GM21576 (cell line): ENCODE measurements around the gene AGAP2.
"Not testable (repeated sequence)": the region's sequence is repeated elsewhere in the genome, so short reads cannot be mapped to it uniquely, and the experiment has no call there.

Experiments used
- ATAC-seq: cut with Tn5 transposase; IDR thresholded peaks from one replicate; pipeline ENCODE4 v1.9.1; 2021; ENCODE audit warnings: mild to moderate bottlenecking, moderate library complexity; ENCODE audit not compliant: unreplicated experiment

AGAP2 gene

GRCh38 chr12:57738661-57739237, at the start of gene AGAP2:
Gene AGAP2, minus strand, starts transcription at chr12:57738742. Its CDS starts 496 bp downstream, at chr12:57738246.
- no peak for ATAC-seq

DNA sequence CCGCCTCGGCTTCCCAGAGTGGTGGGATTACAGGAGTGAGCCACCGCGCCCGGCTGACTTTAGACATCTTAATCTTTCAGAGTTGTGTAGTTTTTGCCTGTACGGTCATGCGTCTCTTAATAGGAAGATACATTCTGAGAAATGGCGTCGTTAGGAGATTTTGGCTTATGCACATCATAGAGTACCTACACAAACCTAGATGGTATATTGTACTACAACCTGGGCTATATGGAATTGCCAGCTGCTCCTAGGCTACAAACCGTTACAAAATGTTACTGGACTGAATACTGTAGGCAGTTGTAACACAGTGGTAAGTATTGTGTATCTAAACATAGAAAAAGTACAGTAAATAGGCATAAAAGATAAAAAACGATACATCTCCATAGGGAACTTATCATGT, 45.3 kb upstream of the AGAP2 start:
- no peak for ATAC-seq

DNA sequence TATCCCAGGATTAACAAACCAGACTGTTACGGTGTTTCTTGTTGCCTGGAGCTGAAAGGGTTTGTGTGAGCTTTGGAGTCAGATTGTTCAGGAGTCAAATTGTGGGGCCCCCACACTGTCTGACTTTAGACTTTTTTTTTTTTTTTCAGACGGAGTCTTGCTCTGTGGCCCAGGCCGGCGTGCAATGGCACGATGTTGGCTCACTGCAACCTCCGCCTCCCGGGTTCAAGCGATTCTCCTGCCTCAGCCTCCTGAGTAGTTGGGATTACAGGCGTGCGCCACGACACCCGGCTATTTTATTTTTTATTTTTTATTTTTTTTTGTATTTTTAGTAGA, 44.9 kb upstream of the AGAP2 start:
- no peak for ATAC-seq

- ATAC-seq: peak; percentile 85
These were observed 44.3 kb upstream of the AGAP2 start, which contains the start of gene TSFM for GRCh38 chr12:57782608-57783465. Gene TSFM, plus strand, starts transcription at chr12:57782787. Its CDS starts 15 bp downstream, at chr12:57782802.

DNA sequence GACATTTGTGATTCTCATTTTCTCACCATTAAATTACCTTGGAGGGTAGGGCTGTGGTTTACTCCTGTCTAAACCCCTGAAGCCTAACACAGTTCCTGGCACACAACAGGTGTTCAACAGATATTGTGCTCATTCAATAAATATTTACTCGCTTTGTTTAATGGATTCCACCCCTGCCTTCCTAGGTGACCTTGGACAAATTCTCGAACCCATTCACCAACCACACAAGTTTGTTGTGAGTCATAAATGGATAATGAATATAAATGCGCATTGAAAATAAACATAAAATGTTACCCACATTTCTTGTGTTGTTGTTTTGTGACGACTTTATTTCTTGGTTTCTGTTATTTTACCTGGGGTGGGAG, 43.7 kb upstream of the AGAP2 start:
- ATAC-seq: no peak

- ATAC-seq: no peak
These were observed 43.3 kb upstream of the AGAP2 start for GRCh38 chr12:57781801-57782200.

DNA sequence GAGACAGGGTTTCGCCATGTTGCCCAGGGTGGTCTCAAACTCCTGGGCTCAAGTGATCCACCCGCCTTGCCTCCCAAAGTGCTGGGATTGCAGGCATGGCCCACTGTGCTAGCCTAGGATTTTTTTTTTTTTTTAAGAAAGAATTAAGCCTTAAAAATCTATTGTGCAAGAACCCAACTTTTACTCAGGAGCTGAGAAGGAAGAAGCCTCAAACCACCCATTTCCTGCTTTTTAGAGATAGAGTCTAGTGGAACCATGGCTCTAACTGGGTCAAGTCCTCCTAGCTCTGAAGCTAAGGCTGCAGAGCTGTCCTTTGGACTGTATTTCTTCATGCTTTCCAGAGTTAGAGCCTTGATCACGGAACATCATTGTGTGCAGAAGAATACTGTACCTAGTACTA, 42.7 kb upstream of the AGAP2 start:
- no peak for ATAC-seq

DNA sequence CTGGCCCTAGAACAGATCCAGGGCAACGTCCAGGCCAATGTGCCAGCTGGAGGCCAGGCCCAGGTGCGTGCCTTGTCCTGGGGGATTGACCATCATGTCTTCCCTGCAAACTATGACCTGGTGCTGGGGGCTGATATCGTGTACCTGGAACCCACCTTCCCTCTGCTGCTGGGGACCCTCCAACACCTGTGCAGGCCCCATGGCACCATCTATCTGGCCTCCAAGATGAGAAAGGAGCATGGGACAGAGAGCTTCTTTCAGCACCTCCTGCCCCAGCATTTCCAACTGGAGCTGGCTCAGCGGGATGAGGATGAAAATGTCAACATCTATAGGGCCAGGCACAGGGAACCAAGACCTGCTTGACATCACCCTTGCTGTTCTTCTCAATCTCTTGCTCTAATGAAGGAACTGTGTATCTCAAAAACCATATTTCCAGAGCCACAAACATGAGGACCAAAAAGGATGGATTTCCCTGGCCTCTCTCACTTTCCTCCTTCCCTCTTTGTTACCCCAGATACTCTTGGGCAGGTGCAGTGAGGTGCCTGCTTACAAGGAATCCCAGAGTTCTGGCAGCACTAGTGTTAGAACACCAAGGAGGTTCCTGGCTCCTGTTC, 41.8 kb upstream of the AGAP2 start:
- ATAC-seq: no peak

GRCh38 chr12:57779736-57780135, 41.2 kb upstream of the AGAP2 start:
- ATAC-seq: no peak

DNA sequence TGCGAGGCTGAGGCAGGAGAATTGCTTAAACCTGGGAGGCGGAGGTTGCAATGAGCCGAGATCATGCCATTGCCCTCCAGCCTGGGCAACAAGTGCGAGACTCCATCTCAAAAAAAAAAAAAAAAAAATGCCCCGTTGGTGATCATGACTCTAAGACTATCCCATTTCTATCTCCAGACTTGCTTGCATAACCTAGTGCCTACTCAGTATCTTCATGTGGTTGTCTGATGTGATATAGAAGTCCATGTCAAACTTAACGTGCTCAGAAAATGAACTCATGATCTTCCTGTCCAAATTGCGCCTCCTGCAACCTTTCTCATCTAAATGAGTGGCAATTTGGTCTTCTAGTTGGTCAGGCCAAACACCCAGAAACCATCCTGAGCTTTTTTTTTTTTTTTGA, 39.4 kb upstream of the AGAP2 start:
- no peak for ATAC-seq

- no peak for ATAC-seq
These were observed 38.8 kb upstream of the AGAP2 start for GRCh38 chr12:57777367-57777766.

GRCh38 chr12:57776247-57776587, 37.7 kb upstream of the AGAP2 start:
- no peak for ATAC-seq

DNA sequence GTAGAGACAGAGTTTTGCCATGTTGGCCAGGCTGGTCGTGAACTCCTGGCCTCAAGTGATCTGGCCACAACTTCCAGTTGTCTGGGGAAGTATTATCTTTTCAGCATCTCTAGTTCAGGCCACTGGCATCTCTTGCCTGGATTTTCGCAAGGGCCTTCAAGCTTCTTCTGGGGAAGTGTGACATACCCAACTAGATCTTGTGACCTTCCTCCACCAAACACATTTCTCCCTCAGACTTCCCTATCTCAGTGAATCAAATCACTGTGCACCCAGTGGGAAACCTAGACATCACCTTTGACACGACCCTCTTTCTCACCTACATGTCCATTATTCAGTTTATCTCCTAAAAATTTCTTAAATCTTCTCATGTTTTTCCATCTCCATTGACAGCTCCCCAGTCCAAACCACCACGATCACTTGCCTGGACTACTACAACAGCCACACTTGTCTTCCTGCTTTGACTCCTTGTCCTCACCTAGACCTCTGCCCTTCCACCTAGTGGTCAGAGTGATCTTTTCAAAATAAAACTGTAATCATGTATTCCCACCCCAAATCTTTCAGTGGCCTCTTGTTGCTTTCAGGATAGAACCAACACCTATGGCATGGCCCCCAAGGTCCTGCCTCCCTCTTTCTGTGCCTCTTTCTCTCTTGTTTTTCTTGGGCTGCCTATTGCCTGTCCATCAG, 37.2 kb upstream of the AGAP2 start:
- ATAC-seq: no peak

DNA sequence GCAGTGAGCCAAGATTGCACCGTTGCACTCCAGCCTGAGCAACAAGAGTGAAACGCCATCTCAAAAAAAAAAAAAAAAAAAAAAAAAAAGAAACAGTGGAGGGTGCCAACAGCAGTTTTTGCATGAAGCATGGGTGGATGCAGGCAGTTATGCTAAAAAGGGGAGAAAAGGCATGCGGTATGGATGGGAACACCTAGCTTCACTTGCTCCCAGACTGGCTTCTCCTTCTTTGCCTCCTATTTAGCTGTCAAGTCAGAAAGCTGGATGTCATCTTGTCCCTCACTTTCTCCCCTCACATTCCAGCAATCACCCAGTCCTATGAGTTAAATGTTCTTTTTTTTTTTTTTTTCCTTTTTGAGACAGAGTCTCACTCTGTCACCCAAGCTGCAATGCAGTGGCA, 36.5 kb upstream of the AGAP2 start:
- ATAC-seq: no peak

GRCh38 chr12:57774634-57775033, 36.1 kb upstream of the AGAP2 start:
- ATAC-seq: not testable (repeated sequence)

DNA sequence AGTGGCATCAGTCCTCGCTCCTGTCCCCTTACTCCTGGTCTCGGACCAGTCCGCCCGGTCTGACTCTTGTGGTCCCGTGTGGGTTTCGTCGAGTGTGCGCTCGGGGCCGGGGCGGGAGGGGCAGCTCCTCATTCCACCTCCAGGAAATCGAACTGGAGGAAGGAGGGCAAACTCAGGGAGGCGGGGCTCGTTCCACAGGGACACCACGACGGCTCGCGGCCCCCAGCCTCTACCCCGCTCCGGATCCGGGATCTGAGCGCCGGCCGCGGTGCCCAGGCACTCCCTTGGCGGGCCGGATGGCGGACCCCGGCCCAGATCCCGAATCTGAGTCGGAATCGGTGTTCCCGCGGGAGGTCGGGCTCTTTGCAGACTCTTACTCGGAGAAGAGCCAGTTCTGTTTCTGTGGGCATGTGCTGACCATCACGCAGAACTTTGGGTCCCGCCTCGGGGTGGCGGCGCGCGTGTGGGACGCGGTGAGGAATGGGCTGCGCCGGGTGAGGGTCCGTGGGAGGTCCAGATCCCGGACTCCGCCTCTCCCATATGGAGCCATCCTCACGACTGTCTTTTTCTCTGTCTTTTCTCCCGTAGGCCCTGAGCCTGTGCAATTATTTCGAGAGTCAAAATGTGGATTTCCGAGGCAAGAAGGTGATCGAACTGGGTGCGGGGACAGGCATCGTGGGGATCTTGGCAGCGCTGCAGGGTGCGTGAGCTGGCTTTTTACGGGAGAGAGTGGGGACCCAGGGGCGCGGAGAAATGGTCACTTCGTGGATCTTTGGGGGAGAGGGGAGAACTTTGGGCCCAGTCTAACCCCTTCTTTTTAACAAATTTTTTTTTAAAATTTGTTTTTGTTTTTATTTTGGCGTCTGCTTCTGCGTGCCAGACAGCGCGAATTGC, 34.1 kb upstream of the AGAP2 start, which contains the start of gene EEF1AKMT3:
Gene EEF1AKMT3, plus strand, starts transcription at position 186 of the 894 bp plus-strand sequence. Its CDS starts 111 bp downstream, at position 297.
- peak; percentile 24 for ATAC-seq

DNA sequence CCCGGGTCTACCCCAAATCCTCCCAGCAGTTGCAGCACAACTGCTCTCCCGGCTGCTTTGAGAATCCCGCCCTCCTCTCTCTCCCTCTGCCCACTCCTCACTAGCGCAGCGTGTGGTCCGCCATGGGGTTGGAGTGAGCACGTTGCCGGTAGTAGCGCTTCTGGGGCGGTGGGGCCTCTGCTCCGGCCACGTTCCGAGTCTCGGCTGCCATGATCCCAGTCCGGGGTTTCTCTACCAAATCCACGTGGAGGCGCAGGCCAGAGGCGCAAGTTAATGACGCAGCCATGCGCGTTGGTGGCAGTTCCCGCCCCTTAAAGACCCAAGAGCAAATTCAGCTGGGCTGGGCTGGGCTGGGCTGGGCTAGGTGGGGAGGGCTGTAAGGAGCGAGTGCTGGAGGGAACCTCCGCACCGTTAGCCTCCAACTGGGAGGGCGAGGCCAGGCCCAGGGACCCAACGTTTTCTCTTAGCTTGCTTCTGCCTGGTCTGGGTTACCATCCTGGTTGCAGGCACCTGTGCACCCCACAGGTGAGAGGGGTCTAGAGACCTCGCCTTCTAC, 33.4 kb upstream of the AGAP2 start, which contains the start of gene METTL1:
Gene METTL1, minus strand, starts transcription at position 233 of the 556 bp plus-strand sequence. Its CDS starts 22 bp downstream, at position 211.
- peak; percentile 77 for ATAC-seq

DNA sequence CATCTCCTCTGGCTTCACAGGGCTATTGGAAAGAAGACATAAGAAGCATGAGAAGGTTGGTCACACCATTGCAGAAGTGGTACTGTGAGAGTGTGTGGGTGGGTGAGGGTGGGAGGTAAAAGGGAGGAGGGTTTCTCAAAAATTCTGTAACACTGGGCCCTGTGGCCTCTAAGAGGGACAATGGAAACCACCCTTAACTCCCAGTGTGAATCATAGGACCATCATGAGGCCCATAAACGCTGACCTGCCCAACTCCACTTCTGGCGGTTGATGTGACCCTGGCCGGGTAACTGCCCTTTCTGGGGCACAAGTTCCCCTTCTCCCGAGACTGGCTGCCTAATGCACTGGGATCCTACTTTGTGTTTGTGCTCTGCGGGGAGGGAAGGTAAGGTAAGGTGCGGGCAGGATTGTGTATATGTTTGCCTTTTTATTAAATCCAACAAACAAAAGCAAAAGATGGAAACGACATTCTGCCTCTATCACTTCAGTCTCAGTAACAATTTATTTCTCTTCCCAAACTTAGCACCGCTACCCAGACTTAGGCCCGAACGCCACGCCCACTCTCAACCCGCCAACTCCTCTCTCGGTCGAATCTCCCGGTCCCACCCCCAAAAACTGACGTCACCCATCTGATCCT, 32.8 kb upstream of the AGAP2 start:
- ATAC-seq: peak; percentile 70

GRCh38 chr12:57770734-57771133, 32.2 kb upstream of the AGAP2 start:
- ATAC-seq: no peak

DNA sequence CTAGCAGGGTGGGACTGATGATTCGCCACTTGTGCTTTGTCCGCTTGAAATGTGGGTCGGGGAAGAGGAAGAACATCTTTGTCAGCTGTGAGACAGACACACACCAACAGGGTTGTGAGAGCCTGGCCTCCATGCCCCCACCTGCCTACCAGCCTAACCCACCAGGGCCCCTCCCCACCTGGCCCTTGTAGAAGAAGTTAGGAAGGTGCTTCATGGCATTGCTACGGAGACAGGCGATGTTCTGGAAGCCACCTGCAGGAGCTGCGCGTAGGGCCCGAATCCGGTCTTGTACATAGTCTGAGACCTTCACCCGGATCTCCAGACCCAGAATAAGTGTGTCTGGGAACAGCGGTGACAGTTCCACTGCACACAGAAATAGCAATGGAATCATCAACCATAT, 31.1 kb upstream of the AGAP2 start:
- no peak for ATAC-seq
